ENCODE measurements around the gene EFL1.

The EFL1 gene

DNA sequence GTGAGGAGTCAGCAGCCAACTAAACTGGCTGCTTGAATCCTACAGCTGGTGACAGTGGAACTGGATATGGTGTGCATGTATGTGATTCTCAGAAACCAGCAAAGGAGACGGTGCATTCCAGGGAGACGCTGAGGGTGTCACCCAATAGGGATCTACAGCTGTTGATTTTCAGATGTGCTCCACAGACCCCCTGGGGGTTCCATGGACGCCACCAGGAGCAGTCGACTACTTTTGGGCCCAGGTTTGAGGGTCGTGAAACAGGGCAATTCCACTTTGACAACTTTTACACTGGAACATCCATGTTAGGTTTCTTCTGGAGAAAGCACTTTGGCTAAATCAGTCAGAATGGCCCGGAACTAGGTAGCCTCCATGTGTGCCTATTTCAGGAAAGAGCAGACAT, 145.2 kb downstream of the EFL1 start:
- DNase-seq = no peak

DNA sequence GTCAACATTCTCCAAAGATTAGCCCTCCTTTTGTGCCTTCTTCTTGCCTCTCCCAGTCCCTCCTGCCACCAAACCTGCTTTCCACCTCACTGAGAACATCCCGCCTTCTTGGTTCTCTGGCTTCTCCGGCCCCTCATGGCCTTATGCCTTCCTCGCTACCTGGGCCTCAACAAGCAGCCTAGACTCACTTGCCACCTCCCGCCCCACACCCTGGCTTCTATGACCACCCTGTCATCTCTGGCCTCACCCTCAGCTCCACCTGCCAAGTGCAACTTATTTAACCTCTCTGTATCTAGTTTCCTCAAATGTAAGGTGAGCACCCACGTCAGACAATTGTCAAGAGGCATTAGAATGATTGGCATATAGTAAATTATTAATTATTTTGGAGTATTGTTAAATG, 147.9 kb downstream of the EFL1 start:
- no peak for DNase-seq

DNA sequence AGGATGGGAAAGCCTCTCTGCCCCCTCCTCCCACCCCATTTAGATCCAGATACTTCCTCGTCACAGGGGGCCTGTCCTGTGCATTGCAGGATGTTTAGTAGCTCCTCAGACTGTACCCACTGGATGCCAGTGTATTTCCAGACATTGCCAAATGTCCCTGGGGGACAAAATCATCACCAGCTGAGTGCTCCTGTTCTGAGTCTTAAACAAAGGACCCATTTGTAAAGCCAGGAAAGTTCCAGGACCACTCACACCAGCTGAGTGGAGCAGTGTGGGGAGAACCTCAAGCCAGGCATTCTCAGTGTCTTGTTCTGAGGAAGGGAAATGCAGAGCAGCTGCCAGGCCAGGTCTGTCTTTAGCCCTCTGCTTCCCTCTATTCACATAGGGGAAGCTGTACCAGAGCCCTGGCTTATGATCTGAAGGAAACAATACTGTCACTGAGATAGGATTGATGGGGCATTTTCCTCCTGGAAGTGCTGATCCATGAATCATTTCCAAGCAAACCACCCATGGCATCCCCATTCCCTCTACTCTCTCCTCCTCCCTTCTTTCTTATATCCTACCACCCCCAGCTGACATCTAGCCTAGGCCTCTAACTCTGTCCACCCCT, 149.3 kb downstream of the EFL1 start:
- DNase-seq = no peak

DNA sequence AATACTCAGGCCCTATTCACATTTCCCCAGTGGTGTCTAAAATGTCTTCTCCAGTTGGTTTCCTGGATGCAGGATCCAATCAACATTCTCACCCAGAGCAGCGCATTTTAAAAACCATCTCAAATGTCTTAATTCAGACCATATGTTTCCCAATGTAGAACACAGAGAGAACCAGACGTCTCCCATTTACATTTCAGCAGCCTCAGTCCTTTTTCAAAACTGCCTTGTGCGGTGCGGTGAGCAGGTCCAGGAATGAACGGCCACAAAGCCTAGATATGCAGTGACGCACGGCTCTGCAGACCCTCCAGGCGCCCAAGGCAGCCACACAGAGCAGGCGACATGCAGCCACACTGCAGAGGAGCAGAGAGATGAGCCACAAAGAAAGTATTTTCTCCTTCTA, 150.6 kb downstream of the EFL1 start:
- no peak for DNase-seq

- DNase-seq = no peak
Measured at GRCh38 chr15:82110144-82110543, 152.4 kb downstream of the EFL1 start.

DNA sequence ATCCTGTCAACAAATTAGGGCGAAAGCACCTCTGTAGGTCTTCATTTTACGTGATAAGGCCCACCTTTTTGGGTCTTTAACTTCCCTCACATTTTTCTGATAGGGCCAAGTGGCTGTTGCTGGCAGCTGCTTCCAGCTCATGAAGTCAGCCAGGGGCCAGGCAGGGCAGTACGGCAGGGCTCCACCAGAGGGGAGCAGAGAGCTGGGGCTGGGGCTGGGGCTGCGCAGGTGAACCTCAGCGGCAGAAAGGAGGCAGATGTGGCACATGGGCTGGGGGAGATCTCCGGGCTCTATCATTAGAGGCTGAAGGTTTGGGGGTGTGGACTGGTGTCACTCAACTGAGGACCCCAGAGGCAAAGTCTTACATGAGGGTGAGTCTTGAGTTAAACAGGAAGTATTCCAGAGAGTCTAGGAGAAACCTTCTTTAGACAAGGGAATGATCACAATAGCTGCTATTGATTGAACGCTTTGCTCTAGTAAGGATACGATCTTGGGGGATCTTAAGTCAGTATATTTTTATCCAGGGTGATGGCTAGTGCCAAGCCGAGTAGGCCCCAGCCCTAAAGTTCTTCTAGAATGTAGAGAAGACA, 153.9 kb downstream of the EFL1 start:
- peak; percentile 10 for DNase-seq

DNA sequence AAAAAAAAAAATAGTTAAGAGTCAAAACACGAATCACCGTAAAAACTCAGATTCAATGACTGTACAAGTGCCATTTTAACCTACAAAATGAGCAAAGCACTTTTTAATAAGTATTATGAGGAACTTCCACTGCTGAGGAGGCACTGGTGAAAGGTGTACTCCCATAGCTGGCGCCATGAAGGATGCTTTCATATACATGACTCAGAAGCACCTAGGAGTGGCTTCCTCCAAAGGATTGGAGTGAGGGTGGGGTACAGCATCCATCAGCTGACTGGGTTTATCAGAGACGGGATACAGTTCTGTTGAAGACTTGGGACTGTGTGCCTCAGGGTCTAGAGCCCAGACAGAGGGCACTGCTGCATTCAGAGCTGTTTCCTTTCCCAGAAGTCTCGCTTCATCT, 155.9 kb downstream of the EFL1 start:
- DNase-seq = no peak

- DNase-seq = peak; percentile 25
Measured at GRCh38 chr15:82105451-82106215, 156.9 kb downstream of the EFL1 start.

- peak; percentile 19 for DNase-seq
Measured at GRCh38 chr15:82103468-82103867, 159.1 kb downstream of the EFL1 start.

GRCh38 chr15:82100111-82100929, 162.2 kb downstream of the EFL1 start:
- DNase-seq = no peak

DNA sequence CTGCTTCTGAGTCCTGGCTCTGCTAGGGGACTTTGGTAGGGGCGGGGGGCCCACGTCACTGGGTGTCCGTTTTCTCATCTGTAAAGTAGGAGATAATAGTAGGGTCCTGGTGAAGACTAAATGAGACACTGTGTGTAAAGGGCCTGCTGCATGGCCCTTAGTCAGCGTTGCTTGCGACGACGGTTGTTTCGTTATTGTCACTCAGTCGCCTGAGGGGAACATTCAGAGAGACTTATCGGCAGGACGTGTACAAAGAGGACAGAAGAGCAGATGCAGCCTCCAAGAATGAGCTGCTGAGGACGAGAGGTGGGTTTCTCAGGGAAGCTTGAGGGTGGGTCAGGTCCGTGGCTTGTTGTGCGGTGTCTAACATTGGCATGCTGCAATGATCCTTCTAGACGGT, 163.9 kb downstream of the EFL1 start:
- no peak for DNase-seq

DNA sequence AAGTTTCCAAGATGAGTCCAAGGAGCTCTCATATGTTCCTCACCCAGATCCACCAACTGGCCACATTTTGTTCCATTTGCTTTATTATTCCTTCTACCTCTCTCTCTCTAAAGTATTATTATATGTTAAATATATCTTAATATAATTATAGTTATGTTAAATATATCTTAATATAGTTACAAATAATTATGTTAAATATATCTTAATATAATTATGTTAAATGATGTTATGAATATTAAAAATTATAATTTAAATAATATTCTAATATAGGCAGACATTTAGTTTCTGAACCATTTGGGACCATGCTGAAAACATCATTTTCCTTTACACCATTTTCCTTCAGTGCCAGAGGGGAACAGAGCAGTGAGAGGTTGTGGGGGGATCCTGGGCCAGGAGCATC, 166.7 kb downstream of the EFL1 start:
- DNase-seq = no peak

DNA sequence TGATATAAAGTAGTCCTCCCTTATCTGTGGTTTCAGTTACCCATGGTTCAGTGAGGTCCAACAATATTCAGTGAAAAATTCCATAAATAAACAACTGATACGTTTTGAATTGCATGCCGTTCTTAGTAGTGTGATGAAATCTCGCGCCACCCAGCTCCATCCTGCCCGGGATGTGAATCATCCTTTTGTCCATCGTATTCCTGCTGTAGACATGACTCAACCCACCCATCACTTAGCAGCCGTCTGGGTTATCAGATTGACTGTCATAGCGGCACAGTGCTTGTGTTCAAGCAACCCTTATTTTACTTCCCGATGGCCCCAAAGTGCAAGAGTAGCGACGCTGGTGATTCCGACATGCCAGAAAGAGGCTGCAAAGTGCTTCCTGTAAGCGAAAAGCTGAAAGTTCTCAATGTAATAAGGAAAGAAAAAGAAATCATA, 168.7 kb downstream of the EFL1 start:
- DNase-seq = no peak

- DNase-seq = no peak
Measured at GRCh38 chr15:82093325-82093724, 169.2 kb downstream of the EFL1 start.

- DNase-seq = no peak
Measured at GRCh38 chr15:82091636-82092140, 170.8 kb downstream of the EFL1 start.

DNA sequence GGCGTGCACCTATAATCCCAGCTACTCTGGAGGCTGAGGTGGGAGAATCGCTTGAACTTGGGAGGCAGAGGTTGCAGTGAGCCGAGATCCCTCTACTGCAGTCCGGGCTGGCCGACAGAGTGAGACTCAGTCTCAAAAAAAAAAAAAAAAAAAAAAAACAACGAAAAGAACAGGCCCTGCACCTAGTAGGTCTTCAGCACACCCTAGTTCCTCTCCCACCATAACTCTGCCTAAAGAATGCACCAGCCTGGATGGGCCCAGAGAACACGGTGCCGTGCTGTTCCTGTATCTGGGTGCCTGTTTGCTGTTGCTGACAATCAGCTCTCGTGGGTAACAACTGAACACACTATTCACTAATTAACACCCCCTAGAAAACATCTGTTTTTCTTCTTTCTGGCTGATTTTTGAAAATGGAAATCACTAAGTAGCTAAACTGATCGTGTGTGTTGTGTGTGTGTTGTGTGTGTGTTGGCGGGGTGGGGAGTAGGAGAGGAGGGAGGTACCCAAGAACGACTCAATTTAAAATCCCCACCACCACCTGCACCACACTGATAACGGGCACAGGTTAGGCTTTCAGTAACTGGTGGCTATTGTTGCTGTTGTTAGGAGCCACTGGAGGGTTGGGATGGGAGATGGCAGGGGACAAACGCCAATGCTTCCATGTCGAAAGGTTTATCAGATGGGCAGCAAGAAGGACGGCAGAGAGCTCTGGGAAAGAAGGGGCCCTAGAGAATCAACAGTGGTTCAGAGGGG, 176.1 kb downstream of the EFL1 start:
- no peak for DNase-seq

DNA sequence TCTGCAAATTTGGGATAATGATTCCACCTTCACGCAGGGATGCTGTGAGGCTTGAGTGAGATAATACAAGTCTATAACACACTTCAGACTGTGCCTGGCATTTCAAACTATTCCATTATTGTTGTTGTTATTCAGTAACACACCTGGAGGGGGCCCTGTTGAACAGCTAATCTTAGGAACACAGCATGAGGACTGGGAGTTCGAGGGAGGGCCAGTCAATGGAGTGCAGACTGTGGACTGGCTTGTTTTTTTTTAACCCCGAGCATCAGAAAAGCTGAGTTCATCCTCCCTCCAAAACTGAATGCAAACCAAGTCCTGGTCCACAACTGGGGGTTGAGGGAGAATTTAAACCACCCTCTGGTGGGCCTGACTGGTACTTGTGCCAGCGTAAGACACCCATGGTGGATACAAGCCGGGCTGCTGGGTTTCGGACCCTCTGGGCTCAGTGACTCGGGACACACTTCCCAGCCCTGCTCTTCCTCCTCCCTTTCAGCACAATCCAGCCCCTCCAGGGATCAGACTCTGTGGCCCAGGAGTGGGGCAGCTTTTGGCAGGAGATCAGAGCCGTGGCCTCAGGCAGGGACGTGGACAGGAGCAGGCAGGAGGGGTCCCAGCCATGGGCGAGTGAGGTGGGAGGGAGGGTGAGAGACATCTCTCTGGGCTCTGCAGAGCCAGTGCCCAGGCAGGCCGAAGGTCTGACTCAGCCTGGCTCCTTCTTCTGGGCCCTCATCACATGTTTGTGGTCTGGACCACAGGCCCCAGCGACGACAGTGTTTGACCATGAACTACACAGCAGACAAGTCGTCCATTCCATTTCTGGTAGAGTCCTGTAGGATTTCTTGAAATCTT, 180.4 kb downstream of the EFL1 start:
- DNase-seq = no peak

DNA sequence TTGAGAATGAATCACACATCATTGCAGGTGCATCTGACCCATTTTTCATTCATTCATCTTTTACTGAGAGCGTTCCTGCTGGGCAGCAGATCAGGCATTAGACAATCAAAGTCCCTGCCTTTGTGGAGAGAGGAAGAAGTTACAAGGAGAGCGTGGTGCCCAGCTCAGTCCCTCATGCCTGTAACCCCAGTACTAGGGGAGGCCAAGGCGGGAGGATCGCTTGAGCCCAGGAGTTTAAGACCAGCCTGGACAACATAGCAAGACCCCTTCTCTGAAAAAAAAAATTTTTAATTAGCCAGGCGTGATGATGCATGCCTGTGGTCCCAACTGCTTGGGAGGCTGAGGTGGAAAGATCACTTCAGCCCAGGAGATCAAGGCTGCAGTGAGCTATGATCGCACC, 181.8 kb downstream of the EFL1 start:
- DNase-seq = no peak
